ENCODE measurements around the gene POR. TPM values are rescaled to one million over a fixed set of nuclear protein-coding genes. Genes with fewer than 3 reads are reported as not detected.

The POR gene
- total and polyA plus RNA-seq, 2 of the 13 experiments (the other 11 are each of a cell fraction or from before 2014, with no cell fraction given) = 145 to 266 TPM

DNA sequence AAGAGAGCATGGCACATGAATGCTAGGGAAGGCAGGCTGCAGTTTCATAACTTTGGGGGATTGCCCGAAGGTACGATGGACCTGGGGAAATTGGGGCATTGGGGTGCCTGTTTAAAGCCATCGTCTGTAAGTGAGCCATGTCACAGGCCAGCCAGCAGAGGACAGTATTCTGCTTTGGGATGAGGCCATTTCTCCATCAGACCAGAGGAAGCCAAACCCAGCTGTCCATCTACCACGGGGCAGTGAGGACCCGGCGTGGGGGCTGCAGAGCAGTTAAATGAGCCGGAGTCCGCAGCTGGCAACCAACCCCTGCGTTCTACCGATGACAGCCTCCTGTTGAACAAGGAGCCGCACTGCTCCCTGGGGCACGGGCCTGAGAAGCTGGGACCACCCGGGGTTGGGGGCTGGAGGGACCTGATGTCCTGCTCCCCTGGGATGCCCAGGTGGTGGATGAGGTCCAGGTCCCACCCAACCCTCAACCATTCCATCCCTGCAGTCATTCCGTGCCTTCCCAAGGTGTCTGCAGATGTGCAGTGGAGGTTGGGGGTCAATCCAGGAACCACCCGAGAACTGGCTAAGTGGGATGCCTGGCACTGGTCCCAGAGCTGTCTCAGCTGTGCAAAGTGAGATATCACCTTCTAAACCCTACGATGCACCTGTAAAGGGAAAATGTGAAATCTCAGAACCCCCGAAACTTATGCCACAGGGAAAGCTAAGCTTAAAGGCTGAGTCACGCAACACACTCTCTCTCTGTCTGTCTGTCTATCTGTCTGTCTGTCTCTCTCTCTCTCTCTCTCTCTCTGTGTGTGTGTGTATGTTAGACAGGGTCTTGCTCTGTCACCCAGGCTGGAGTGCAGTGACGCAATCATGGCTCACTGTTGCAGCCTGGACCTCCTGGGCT lies 48.2 kb upstream of the POR start (continued):
- TF ChIP-seq ZNF607 (CRISPR knock-in tag; IDR thresholded peaks at IDR 0.05; ENCODE audit: borderline replicate concordance) (no peak), ZNF550 (CRISPR knock-in tag; IDR thresholded peaks at IDR 0.05; ENCODE audit: borderline replicate concordance) (peak; percentile 72; the same call in 1 of the 2 replicates), MNT (IDR thresholded peaks at IDR 0.05) (no peak), NFRKB (IDR thresholded peaks at IDR 0.05) (no peak), CEBPB (IDR thresholded peaks at IDR 0.05; ENCODE audit: borderline replicate concordance, low read depth, low read length) (peak; percentile 93), ZNF543 (CRISPR knock-in tag; IDR thresholded peaks at IDR 0.05) (no peak), BATF2 (CRISPR knock-in tag; IDR thresholded peaks at IDR 0.05) (no peak), KDM3A (CRISPR knock-in tag; IDR thresholded peaks at IDR 0.05; ENCODE audit: low read depth) (no peak; the same call in 1 of the 2 replicates), SOX6 (IDR thresholded peaks at IDR 0.05) (no peak), SOX6 (CRISPR knock-in tag; IDR thresholded peaks at IDR 0.05) (peak; percentile 47; the same call in 1 of the 2 replicates), PHF20 (CRISPR knock-in tag; IDR thresholded peaks at IDR 0.05) (no peak), ZBTB39 (CRISPR knock-in tag; IDR thresholded peaks at IDR 0.05) (no peak), ZNF616 (CRISPR knock-in tag; IDR thresholded peaks at IDR 0.05; ENCODE audit: low read depth) (no peak), RBM39 (IDR thresholded peaks at IDR 0.05; ENCODE audit: low read depth, low read length, poor library complexity, severe bottlenecking) (peak; percentile 15), ZNF530 (CRISPR knock-in tag; IDR thresholded peaks at IDR 0.05; ENCODE audit: low read depth) (no peak)
- TF ChIP-seq, protein P1, sequence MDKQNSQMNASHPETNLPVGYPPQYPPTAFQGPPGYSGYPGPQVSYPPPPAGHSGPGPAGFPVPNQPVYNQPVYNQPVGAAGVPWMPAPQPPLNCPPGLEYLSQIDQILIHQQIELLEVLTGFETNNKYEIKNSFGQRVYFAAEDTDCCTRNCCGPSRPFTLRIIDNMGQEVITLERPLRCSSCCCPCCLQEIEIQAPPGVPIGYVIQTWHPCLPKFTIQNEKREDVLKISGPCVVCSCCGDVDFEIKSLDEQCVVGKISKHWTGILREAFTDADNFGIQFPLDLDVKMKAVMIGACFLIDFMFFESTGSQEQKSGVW (CRISPR knock-in tag; IDR thresholded peaks at IDR 0.05; ENCODE audit: borderline replicate concordance) = no peak
